ENCODE results near the gene PSMB1.

DNA sequence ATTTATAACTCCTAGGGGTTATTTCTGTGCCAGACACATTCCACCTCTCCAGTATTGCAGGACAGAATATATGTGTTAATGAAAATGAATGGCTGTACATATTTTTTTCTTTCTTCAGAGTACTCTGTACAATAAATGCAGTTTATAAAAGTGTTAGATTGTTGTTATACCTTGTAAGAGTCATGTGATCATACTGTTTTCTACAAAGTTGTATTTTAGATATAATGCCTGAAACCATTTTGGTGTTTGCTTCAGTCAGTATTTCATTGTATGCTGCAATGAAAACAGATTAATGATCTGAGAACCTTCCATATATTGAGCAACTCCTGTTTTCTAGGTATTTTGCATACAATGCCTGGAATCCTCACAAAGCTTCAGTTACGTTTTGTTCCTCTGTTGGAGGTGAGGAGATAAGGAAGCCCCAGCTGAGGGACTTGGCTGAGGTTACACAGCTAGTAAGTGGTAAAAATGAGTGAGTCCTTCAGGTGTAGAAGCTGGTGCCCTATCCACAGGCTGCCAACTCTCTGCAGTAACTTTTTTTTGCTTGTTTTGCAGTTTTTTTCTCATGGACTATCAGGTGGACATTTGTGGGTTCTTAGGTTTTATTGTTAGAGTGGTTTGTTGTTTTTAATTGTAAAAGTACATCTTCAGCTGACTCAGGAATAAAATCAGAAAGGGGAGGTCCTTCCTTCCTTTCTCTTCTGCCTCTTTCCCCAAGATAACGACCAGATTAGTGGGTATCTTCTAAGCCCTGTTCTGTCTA, 19.8 kb upstream of the PSMB1 start:
- TF ChIP-seq CTCF (IDR thresholded peaks at IDR 0.05; ENCODE audit: low read length) (no peak), EZH2 (optimal IDR thresholded peaks at IDR 0.05; ENCODE audit: low read depth, low read length) (no peak)
